Skeletal muscle satellite cell (primary cell): ENCODE measurements around the gene ADIRF.

Source experiments
- H3K27me3 ChIP-seq: 2 replicates; pipeline ENCODE4 v1.7.0; 2013; ENCODE audit warnings: low read length; ENCODE audit not compliant: control insufficient read depth, insufficient read depth
- H3K36me3 ChIP-seq: 2 replicates; pipeline ENCODE4 v1.7.0; 2013; ENCODE audit warnings: mild to moderate bottlenecking, control low read depth, low read length; ENCODE audit not compliant: insufficient read depth
- H3K4me1 ChIP-seq: 2 replicates; pipeline ENCODE4 v1.7.0; 2013; ENCODE audit warnings: low read length; ENCODE audit not compliant: control insufficient read depth, insufficient read depth
- H3K4me2 ChIP-seq: 2 replicates; pipeline ENCODE4 v1.7.0; 2013; ENCODE audit warnings: mild to moderate bottlenecking, low read length
- H3K4me3 ChIP-seq: 2 replicates; pipeline ENCODE4 v1.7.0; 2013; ENCODE audit warnings: low read length
- H3K9ac ChIP-seq: 2 replicates; pipeline ENCODE4 v1.7.0; 2013; ENCODE audit warnings: mild to moderate bottlenecking, low read depth, low read length, moderate library complexity
- H3K9me3 ChIP-seq: replicated peaks from 2 replicates; pipeline ENCODE4 v1.7.0; 2013; ENCODE audit warnings: mild to moderate bottlenecking, control low read depth, low read length

ADIRF gene

DNA sequence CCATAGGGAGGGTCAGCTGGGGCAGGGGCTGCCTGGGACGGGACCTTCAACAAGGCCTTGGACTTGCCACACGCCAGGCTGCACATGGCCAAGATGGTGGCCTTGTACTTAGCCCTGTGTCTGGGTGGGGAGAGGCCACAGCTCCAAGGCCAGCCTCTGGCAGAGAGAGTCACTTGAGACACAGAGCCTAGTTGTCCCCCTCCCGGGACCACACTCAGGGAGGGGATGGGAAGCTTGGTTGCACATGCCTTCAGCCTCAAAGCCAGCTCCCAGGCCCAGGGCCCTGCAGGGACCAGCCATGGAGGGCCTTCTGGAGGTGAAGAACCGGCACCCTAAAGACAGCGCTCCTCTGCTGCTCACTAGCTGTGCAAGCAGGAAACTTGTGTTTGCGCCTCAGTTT, 27.6 kb upstream of the ADIRF start:
- H3K4me2 ChIP-seq = no peak overlapping the region
- no peaks in the 10 kb centered on the region for H3K9me3 ChIP-seq
- no peaks in the 10 kb centered on the region for H3K36me3 ChIP-seq
- H3K4me1 ChIP-seq = peaks cover 11% of the 10 kb centered on the region
- no peak overlapping the region for H3K4me3 ChIP-seq
- H3K9ac ChIP-seq = no peak overlapping the region
- no peaks in the 10 kb centered on the region for H3K27me3 ChIP-seq

DNA sequence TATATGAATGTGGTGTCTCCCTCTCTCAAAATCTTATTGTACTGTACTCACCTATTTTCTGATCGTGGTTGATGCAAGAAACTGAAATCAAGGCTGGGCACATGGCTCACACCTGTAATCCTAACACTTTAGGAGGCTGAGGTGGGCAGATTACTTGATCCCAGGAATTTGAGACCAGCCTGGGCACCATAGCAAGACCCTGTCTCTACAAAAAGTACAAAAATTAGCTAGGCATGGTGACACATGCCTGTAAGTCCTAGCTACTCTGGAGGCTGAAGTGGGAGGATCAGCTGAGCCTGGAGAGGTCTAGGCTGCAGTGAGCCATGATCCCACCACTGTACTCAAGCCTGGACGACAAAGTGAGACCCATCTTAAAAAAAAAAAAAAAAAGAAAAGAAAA, 26.9 kb upstream of the ADIRF start:
- peaks cover 11% of the 10 kb centered on the region for H3K4me1 ChIP-seq
- H3K9ac ChIP-seq = no peak overlapping the region
- no peaks in the 10 kb centered on the region for H3K9me3 ChIP-seq
- no peak overlapping the region for H3K4me3 ChIP-seq
- H3K27me3 ChIP-seq = peaks cover 3% of the 10 kb centered on the region
- no peak overlapping the region for H3K4me2 ChIP-seq
- no peaks in the 10 kb centered on the region for H3K36me3 ChIP-seq

DNA sequence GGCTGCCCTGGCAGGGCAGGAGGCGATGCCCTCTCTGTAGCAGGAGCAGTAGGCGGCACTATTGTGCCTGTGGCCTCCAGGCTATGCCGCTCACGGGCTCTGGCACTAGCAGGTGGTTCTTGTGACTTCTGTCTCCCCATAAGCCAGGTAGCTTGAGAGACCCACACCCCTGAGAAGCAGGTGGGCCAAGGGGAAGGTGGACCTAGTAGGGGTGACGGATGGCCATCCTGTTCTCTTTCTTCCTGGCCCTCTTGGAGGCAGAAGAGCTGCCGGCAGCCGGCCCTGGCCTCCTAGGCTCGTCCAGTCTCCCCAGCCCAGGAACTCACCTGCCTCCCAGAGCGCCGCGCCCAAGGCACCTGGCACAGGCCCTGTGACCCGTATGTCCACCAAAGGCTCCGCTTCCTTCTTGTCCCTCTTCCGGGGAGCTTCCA, 26.3 kb upstream of the ADIRF start:
- H3K9ac ChIP-seq = no peak overlapping the region
- H3K4me3 ChIP-seq = no peak overlapping the region
- no peaks in the 10 kb centered on the region for H3K36me3 ChIP-seq
- H3K4me1 ChIP-seq = peaks cover 5% of the 10 kb centered on the region
- H3K4me2 ChIP-seq = no peak overlapping the region
- no peaks in the 10 kb centered on the region for H3K9me3 ChIP-seq
- H3K27me3 ChIP-seq = peaks cover 9% of the 10 kb centered on the region

DNA sequence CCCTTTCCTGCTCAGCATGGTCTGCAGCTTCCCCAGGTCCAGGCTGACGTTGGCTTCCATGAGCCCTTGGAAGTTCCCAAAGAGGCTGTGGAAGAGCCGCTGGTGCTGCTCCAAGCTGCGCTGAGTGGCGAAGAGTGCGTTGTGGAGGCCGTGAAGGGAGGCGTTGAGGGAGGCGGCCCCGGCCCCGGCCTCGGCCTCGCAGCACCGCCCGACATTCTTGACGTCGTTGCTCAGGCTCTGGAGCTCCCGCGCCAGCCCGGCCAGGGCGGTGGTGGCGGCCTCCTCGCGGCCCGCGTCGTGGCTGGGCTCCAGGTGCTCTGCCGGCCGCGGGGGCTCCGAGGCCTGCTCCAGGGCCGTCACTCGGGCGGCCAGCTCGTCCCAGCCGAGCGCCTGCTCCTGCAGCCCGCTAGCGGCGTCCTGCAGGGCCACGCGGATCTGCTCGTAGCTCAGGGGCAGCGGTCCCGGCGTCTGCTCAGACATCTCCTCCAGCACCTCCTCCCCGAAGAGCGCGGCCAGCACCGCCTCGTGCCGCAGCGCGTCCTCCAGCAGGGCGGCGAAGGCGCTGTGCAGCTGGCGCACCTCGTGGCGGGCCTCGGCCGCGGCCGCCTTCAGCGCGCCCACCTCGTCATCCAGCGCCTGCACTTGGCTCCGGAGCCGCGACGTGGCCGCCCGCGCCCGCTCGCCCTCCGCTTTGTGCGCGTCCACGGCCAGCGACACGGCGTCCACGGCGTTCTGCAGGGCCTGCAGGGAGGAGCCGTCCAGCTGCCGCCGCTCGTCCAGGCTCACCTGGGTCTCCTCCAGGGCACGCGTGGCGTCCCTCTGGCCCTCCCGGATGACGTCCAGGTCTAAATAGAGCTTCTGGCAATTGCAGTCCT, 25.6 kb upstream of the ADIRF start:
- Histone ChIP-seq H3K36me3 (no peaks in the 10 kb centered on the region), H3K4me3 (no peak overlapping the region), H3K4me2 (no peak overlapping the region), H3K4me1 (peaks cover 4% of the 10 kb centered on the region), H3K9ac (no peak overlapping the region), H3K9me3 (no peaks in the 10 kb centered on the region), H3K27me3 (peaks cover 9% of the 10 kb centered on the region)

DNA sequence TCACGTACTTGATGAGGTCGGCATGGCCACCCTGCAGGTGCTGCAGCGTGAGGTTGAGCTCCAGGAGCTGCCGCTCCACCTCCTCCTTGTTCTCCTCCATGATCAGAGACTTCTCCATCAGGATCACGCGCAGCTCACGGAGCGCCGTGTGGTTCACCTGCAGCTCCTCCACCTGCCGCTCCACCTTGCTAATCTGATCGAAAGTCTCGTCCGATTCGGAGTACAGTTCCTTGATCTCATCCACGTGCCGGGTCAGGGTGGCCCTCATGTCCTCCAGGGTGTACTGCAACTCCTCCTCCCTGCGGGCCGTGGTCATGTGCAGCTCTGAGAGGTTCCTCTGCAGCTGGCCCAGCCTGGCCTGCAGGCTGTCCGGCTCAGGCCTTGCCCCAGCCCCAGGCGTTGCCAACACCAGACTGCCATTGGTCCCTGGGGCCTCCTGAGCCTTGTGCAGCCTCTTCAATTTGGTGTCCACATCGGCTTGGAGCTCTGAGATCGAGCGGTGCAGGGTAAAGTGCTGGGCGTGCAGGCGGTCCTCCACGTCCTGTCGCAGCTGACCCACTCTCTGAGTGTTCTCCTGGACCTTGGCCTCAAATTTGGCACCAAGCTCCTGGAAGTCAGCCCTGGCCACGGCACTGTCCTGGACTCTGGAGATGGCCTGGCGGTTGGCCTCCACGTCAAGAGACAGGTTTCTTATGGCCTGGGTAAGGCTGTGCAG, 24.8 kb upstream of the ADIRF start:
- no peak overlapping the region for H3K4me2 ChIP-seq

DNA sequence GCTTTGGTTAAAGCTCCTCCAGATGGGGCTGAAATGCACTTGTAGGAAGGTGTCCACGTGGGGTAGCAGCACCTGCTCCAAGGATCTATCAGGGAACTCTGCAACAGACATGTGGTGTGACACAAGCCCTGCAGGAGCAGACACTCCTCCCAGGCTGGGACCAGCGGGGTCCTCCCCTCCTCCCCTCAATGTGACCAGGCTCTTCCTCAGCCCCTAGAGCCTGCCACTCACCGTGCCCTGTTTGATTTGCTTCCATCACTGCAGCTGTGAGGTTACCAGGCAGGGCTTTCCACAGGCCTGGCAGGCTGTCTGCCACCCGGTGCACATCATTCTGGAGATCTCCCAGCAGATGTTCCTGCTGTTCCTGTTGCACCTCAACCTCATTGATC, 24.3 kb upstream of the ADIRF start:
- Histone ChIP-seq H3K27me3 (peaks cover 9% of the 10 kb centered on the region), H3K4me2 (no peak overlapping the region), H3K4me1 (peaks cover 4% of the 10 kb centered on the region), H3K36me3 (no peaks in the 10 kb centered on the region), H3K9me3 (no peaks in the 10 kb centered on the region), H3K4me3 (no peak overlapping the region), H3K9ac (no peak overlapping the region)

More for the DNA sequence above, 24.8 kb upstream of the ADIRF start:
- Histone ChIP-seq H3K9me3 (no peaks in the 10 kb centered on the region), H3K4me3 (no peak overlapping the region), H3K36me3 (no peaks in the 10 kb centered on the region), H3K27me3 (peaks cover 9% of the 10 kb centered on the region), H3K9ac (no peak overlapping the region), H3K4me1 (peaks cover 4% of the 10 kb centered on the region)

DNA sequence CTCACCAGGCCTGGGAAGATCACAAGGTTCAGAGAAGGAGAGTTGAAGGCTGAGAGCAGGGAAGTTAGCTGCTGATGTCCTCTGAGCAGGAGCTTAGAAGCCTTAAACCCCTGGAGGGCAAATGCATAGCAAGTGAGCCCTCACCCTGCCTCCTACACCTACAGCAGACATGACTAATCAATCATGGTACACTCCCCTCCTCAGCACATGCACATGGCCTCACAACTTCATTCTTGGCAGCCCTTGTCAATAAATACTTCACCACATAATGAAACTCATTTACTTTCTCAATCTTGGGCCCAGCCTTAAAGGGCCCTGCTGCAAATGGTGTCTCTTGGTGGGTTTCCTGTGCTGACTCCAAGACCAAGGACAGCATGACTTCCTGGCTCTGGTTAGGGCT, 23.8 kb upstream of the ADIRF start:
- Histone ChIP-seq H3K4me1 (peaks cover 3% of the 10 kb centered on the region), H3K27me3 (peaks cover 9% of the 10 kb centered on the region), H3K4me2 (no peak overlapping the region), H3K36me3 (no peaks in the 10 kb centered on the region), H3K9me3 (no peaks in the 10 kb centered on the region), H3K4me3 (no peak overlapping the region), H3K9ac (no peak overlapping the region)

DNA sequence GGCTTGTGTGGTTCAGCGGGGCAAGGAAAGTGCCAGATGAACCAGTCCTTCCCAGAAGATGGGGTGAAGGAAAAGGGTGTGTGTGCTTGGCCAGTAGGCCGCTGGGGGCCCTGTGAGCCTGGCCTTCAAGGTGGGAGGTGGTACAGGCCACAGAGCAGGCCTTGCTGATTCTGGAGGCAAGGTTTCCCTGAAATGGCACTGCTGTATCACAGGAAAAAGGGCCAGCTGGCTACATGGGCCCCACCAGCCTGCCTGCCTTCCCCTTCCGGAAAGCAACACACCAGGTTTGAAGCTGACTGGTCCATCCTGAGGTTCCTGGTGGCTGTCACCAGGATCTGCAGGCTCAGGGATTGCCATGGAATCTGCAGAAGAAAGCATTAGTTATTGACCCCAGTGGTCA, 23.4 kb upstream of the ADIRF start:
- peaks cover 9% of the 10 kb centered on the region for H3K27me3 ChIP-seq
- H3K9ac ChIP-seq = no peak overlapping the region
- H3K4me2 ChIP-seq = no peak overlapping the region
- H3K4me1 ChIP-seq = no peaks in the 10 kb centered on the region
- H3K4me3 ChIP-seq = no peak overlapping the region
- no peaks in the 10 kb centered on the region for H3K36me3 ChIP-seq
- H3K9me3 ChIP-seq = no peaks in the 10 kb centered on the region

DNA sequence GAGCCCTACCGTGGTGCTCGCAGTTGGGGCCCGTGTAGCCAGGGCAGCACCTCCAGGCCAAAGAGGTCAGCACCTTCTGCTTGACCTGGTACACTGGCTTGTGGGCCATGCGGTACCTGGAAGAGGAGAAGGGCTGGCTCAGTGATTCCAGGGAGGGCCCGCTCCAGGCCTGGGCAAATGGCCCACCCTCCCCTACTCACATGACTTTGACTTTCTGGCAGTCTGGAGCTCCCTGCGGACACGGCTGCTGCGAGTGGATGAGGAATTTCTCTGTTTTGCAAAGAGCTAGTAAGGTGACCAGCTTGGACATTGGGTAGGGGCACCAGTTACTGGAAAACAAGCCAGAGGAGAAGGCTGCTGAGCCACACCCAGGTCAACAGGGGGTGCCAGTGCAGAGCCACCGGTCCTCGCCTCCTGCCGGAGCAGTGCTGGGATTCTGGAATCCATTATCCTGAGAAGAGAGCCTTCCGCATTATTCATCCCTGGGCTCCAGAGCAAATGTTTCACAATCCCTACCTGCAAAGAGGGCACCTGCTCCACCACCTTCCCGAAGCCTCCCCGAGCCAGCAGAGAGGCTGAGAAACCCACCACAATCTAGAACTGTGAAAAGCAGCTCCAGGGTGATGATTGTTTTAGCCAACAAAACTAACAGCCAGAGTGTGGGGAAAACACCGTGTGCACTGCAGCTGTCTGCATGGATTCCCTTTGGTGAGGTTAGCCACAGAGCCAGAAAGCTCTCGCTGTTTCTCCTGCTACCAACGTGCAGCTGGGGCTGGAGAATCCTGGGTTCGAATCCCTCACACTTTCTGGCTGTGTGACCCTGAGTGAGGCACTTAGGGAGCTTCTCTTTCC, 22.7 kb upstream of the ADIRF start:
- Histone ChIP-seq H3K4me1 (no peaks in the 10 kb centered on the region), H3K27me3 (peaks cover 9% of the 10 kb centered on the region)

DNA sequence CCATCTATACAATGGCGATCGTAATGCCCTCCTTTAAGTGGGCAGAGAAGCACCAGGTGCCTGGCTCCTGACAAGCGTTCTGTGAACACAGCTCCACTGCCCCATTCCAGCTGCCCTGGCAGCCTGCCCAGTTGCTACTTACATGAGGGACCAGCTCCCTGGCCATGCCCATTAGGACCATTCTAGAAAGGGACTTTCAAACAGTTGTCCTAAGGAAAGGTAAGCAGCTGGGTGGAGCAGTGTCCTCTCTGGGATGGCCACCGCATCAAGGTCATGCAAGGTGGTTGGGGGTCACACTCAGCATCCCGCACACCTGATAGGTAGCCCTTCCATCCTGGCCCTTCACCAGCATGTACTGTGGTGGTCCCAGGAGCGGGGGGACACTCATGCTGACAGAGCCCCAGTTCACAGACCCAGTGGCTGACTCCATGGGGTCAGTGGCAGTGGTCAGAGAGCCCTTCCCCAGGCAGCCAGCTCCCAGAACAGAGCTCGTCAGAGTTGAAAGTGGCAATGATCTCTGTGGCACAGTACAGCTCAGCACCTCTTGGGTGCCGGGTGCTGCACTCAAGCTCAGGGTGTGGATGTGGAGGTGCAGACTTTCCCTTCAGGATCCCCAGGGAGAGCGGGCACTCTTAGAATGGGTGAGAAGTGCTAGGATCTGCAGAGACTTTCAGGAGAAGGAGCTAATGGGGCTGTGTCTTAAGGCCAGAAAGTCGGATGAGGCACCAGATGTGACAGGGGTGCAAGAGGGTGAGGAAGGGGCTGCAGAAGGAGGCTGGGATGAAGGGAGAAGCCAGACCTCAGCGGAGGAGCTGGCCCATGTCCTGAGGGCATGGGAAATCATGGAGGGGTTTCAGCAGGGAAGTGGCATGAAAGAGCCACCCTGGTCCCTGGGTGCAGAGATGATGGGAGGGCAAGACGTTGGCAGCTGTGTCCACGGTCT, 21.8 kb upstream of the ADIRF start:
- no peak overlapping the region for H3K4me2 ChIP-seq
- H3K4me1 ChIP-seq = no peaks in the 10 kb centered on the region
- H3K36me3 ChIP-seq = no peaks in the 10 kb centered on the region
- peaks cover 9% of the 10 kb centered on the region for H3K27me3 ChIP-seq
- no peak overlapping the region for H3K9ac ChIP-seq
- H3K9me3 ChIP-seq = no peaks in the 10 kb centered on the region
- H3K4me3 ChIP-seq = no peak overlapping the region

More for the DNA sequence above, 22.7 kb upstream of the ADIRF start:
- no peaks in the 10 kb centered on the region for H3K9me3 ChIP-seq
- no peak overlapping the region for H3K4me2 ChIP-seq
- no peaks in the 10 kb centered on the region for H3K36me3 ChIP-seq
- no peak overlapping the region for H3K4me3 ChIP-seq
- H3K9ac ChIP-seq = no peak overlapping the region
